Subcutaneous adipose tissue (tissue), 4 donors: ENCODE data around the gene BTN1A1. TPM values are rescaled to one million over a fixed set of nuclear protein-coding genes. Genes with fewer than 3 reads are reported as not detected.

Experiments used
- total RNA-seq, 4 donors: library from RNA; depleted of rRNA; stranded (reverse); fragments of >200 nt; gene quantifications; one replicate each; pipeline ENCODE4 v1.1.0, GENCODE V29; 2016
- TF ChIP-seq, protein P1 (sequence below): fragments of 450-650 bp; IDR thresholded peaks from one replicate; pipeline ENCODE4 v1.5.1; 2016; ENCODE audit warnings: low read depth, mild to moderate bottlenecking, control low read depth, antibody characterized with exemption, moderate library complexity

The BTN1A1 gene
- total RNA-seq, 4 donors from 2014 or later = not detected

GRCh38 chr6:26459023-26459810, 40.9 kb upstream of the BTN1A1 start:
- TF ChIP-seq, protein P1, sequence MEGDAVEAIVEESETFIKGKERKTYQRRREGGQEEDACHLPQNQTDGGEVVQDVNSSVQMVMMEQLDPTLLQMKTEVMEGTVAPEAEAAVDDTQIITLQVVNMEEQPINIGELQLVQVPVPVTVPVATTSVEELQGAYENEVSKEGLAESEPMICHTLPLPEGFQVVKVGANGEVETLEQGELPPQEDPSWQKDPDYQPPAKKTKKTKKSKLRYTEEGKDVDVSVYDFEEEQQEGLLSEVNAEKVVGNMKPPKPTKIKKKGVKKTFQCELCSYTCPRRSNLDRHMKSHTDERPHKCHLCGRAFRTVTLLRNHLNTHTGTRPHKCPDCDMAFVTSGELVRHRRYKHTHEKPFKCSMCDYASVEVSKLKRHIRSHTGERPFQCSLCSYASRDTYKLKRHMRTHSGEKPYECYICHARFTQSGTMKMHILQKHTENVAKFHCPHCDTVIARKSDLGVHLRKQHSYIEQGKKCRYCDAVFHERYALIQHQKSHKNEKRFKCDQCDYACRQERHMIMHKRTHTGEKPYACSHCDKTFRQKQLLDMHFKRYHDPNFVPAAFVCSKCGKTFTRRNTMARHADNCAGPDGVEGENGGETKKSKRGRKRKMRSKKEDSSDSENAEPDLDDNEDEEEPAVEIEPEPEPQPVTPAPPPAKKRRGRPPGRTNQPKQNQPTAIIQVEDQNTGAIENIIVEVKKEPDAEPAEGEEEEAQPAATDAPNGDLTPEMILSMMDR = no peak

DNA sequence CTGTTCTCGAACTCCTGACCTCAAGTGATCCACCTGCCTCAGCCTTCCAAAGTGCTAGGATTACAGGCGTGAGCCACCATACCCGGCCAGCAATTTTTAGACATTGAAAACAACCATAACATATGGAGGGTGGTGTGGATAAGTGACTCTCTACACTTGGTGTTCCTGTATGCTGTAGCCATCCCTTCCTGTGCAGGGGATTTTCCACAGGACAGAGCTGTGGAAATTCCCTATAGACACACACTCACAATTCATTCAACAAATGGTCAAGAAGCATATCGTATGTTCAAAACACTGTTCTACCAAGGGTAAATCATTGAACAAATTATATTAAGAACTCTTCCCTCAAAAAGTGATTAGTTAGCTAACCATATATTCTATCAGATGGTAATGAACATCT, 36.1 kb upstream of the BTN1A1 start:
- TF ChIP-seq, protein P1 = no peak

- TF ChIP-seq, protein P1 = no peak
Measured at GRCh38 chr6:26464416-26465131, 35.5 kb upstream of the BTN1A1 start.

GRCh38 chr6:26465776-26466175, 34.3 kb upstream of the BTN1A1 start:
- TF ChIP-seq, protein P1 = no peak

GRCh38 chr6:26468829-26469228, 31.3 kb upstream of the BTN1A1 start:
- TF ChIP-seq, protein P1 = no peak

DNA sequence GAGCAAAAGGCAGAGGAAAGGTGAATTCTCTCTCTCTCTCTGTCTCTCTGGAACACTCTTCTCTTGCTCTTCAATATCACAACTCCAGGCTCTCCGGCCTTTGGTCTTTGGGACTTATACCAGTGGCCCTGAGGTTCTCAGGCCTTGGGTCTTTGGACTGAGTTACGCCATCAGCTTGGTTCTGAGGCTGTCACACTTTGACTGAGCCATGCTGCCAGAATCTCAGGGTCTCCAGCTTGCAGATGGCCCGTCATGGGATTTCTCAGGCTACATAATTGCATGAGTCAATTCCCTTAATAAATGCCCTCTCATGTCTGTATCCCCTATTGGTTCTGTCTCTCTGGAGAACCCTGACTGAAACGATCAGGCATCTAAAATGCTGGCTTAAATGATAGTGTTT, 29.5 kb upstream of the BTN1A1 start:
- TF ChIP-seq, protein P1 = no peak

DNA sequence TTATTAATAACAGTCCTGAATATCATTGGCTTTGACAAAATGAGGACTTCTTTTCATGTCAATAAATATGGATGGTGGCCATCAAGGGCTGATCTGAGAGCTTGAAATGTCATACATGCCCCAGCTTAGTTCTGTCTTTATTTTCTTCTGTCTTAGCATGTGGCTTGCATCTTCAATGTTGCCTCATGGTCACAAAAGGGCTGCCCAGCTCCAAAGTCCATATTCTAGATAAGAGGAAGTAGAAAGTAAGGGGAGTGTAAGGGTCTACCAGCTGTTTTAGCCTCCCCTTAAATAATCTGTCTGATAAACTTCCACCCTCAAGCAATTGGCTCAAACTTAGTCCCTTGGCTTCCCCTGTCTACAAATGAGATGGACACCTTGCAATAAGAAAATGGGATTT, 28.1 kb upstream of the BTN1A1 start:
- TF ChIP-seq, protein P1 = no peak
